Loucy (cell line): ENCODE measurements around the gene TSHZ2.

ENCODE experiments used
- H2AFZ ChIP-seq: fragments of 200-600 bp; sonication (generic); 2 replicates; pipeline ENCODE4 v1.6.0; 2016; ENCODE audit warnings: antibody characterized with exemption, mild to moderate bottlenecking, low read length, moderate library complexity
- H3F3A ChIP-seq: fragments of 200-600 bp; 2 replicates; pipeline ENCODE4 v1.6.0; 2016; ENCODE audit warnings: antibody characterized with exemption, low read depth, mild to moderate bottlenecking
- H3K27me3 ChIP-seq: fragments of 200-600 bp; sonication (generic); 2 replicates; pipeline ENCODE4 v1.6.1; 2014; ENCODE audit warnings: low read length, mild to moderate bottlenecking; ENCODE audit not compliant: insufficient read depth, poor library complexity, severe bottlenecking
- H3K36me3 ChIP-seq: fragments of 200-600 bp; sonication (generic); 2 replicates; pipeline ENCODE4 v1.6.1; 2016; ENCODE audit warnings: low read length; ENCODE audit not compliant: insufficient read depth
- H3K4me1 ChIP-seq: fragments of 200-600 bp; sonication (generic); 2 replicates; pipeline ENCODE4 v1.5.1; 2014; ENCODE audit warnings: low read length, mild to moderate bottlenecking; ENCODE audit not compliant: insufficient read depth, poor library complexity, severe bottlenecking
- H3K4me2 ChIP-seq: fragments of 200-600 bp; sonication (generic); 2 replicates; pipeline ENCODE4 v1.6.0; 2014; ENCODE audit warnings: antibody characterized with exemption, low read length, low read depth, mild to moderate bottlenecking; ENCODE audit not compliant: poor library complexity, severe bottlenecking
- H3K4me3 ChIP-seq: fragments of 200-600 bp; sonication (generic); 2 replicates; pipeline ENCODE4 v1.5.1; 2014; ENCODE audit warnings: low read length, mild to moderate bottlenecking, mixed read lengths; ENCODE audit not compliant: poor library complexity, severe bottlenecking
- H3K79me2 ChIP-seq: fragments of 200-600 bp; sonication (generic); 2 replicates; pipeline ENCODE4 v1.6.1; 2014; ENCODE audit warnings: low read length; ENCODE audit not compliant: insufficient read depth
- H3K9ac ChIP-seq: fragments of 200-600 bp; sonication (generic); 2 replicates; pipeline ENCODE4 v1.6.0; 2014; ENCODE audit warnings: mild to moderate bottlenecking, low read depth, low read length, moderate library complexity; ENCODE audit not compliant: poor library complexity, severe bottlenecking
- H3K9me2 ChIP-seq: fragments of 200-600 bp; sonication (generic); replicated peaks from 2 replicates; pipeline ENCODE4 v1.6.1; 2016; ENCODE audit warnings: low read depth, low read length, mixed read lengths
- H3K9me3 ChIP-seq: fragments of 200-600 bp; sonication (generic); 2 replicates; pipeline ENCODE4 v1.6.1; 2014; ENCODE audit warnings: mild to moderate bottlenecking, antibody characterized with exemption, low read length, low read depth; ENCODE audit not compliant: insufficient read depth
- H4K20me1 ChIP-seq: fragments of 200-600 bp; sonication (generic); 2 replicates; pipeline ENCODE4 v1.6.0; 2014; ENCODE audit warnings: antibody characterized with exemption, low read length, mild to moderate bottlenecking; ENCODE audit not compliant: insufficient read depth, poor library complexity, severe bottlenecking
- CTCF ChIP-seq: fragments of 200-600 bp; sonication (generic); conservative IDR thresholded peaks from 2 replicates; pipeline ENCODE4 v1.5.1; 2014; ENCODE audit warnings: mild to moderate bottlenecking, antibody characterized with exemption, low read length
- EZH2phosphoT487 ChIP-seq: fragments of 200-600 bp; IDR thresholded peaks from 2 replicates; pipeline ENCODE4 v1.6.1; 2018; ENCODE audit warnings: antibody characterized with exemption, mild to moderate bottlenecking, moderate library complexity, borderline replicate concordance

The TSHZ2 gene

GRCh38 chr20:53027089-53027488 lies 54.9 kb downstream of the TSHZ2 start:
- Histone ChIP-seq H3K4me1 (no peaks in the 10 kb centered on the region), H2AFZ (no peak overlapping the region), H3K27me3 (no peaks in the 10 kb centered on the region), H3K36me3 (no peaks in the 10 kb centered on the region), H3K9me3 (no peaks in the 10 kb centered on the region), H3K9ac (no peak overlapping the region), H3K9me2 (no peaks in the 10 kb centered on the region), H3K4me3 (no peak overlapping the region), H3F3A (no peaks in the 10 kb centered on the region), H4K20me1 (no peaks in the 10 kb centered on the region), H3K79me2 (no peaks in the 10 kb centered on the region), H3K4me2 (no peak overlapping the region)
- no peak for TF ChIP-seq EZH2phosphoT487
- no peak for TF ChIP-seq CTCF

GRCh38 chr20:53028337-53029007 lies 56.3 kb downstream of the TSHZ2 start:
- Histone ChIP-seq H3K9me3 (no peaks in the 10 kb centered on the region), H3K79me2 (no peaks in the 10 kb centered on the region), H3K9me2 (no peaks in the 10 kb centered on the region), H3K4me2 (no peak overlapping the region), H4K20me1 (no peaks in the 10 kb centered on the region), H2AFZ (no peak overlapping the region), H3K9ac (no peak overlapping the region), H3K27me3 (no peaks in the 10 kb centered on the region), H3K4me3 (no peak overlapping the region), H3K4me1 (no peaks in the 10 kb centered on the region), H3K36me3 (no peaks in the 10 kb centered on the region), H3F3A (no peaks in the 10 kb centered on the region)
- TF ChIP-seq CTCF (no peak), EZH2phosphoT487 (no peak)

GRCh38 chr20:53030061-53030460 lies 57.9 kb downstream of the TSHZ2 start:
- no peak overlapping the region for H2AFZ ChIP-seq

More at GRCh38 chr20:53030061-53030460, 57.9 kb downstream of the TSHZ2 start:
- Histone ChIP-seq H3K27me3 (no peaks in the 10 kb centered on the region), H3K9me3 (no peaks in the 10 kb centered on the region), H3K79me2 (no peaks in the 10 kb centered on the region), H3K4me3 (no peak overlapping the region), H3K9me2 (no peaks in the 10 kb centered on the region), H4K20me1 (no peaks in the 10 kb centered on the region), H3K9ac (no peak overlapping the region), H3F3A (no peaks in the 10 kb centered on the region), H3K4me1 (no peaks in the 10 kb centered on the region), H3K36me3 (no peaks in the 10 kb centered on the region), H3K4me2 (no peak overlapping the region)
- TF ChIP-seq EZH2phosphoT487 (no peak), CTCF (no peak)
